ENCODE measurements around the gene MED26. TPM values are rescaled to one million over a fixed set of nuclear protein-coding genes. Genes with fewer than 3 reads are reported as not detected.

The MED26 gene
- total RNA-seq, 1 experiment from 2014 or later = 4.2 TPM

GRCh38 chr19:16542045-16542909, 85.7 kb downstream of the MED26 start, which contains the start of gene CHERP:
TSS of gene CHERP (minus strand) at chr19:16542437. CDS start at chr19:16542378, 59 bp downstream.
- peak; percentile 92 for DNase-seq (ENCODE audit: low spot score)

- DNase-seq (ENCODE audit: low spot score) = no peak
These were observed 86.4 kb downstream of the MED26 start for GRCh38 chr19:16541526-16542044.

GRCh38 chr19:16540948-16541347, 87.1 kb downstream of the MED26 start:
- no peak for DNase-seq (ENCODE audit: low spot score)

GRCh38 chr19:16537111-16537510, 90.9 kb downstream of the MED26 start:
- DNase-seq (ENCODE audit: low spot score) = no peak

- DNase-seq (ENCODE audit: low spot score) = no peak
These were observed 91.9 kb downstream of the MED26 start for GRCh38 chr19:16536130-16536529.

GRCh38 chr19:16535381-16535780, 92.6 kb downstream of the MED26 start:
- DNase-seq (ENCODE audit: low spot score) = no peak

GRCh38 chr19:16532440-16533234, 95.4 kb downstream of the MED26 start:
- DNase-seq (ENCODE audit: low spot score) = no peak

- no peak for DNase-seq (ENCODE audit: low spot score)
These were observed 96.7 kb downstream of the MED26 start for GRCh38 chr19:16531380-16531669.

GRCh38 chr19:16530540-16531379, 97.2 kb downstream of the MED26 start:
- DNase-seq (ENCODE audit: low spot score) = no peak

- no peak for DNase-seq (ENCODE audit: low spot score)
These were observed 98.4 kb downstream of the MED26 start for GRCh38 chr19:16529466-16530144.

- no peak for DNase-seq (ENCODE audit: low spot score)
These were observed 100.0 kb downstream of the MED26 start for GRCh38 chr19:16527971-16528521.

GRCh38 chr19:16527334-16527935, 100.6 kb downstream of the MED26 start:
- no peak for DNase-seq (ENCODE audit: low spot score)

- no peak for DNase-seq (ENCODE audit: low spot score)
These were observed 102.1 kb downstream of the MED26 start for GRCh38 chr19:16525751-16526481.

GRCh38 chr19:16524991-16525734, 102.8 kb downstream of the MED26 start:
- DNase-seq (ENCODE audit: low spot score) = no peak

Other genes with a start within 250 kb of the MED26 start
- gene EPS15L1, start 156.2 kb downstream of the MED26 start, total RNA-seq (2014; rRNA removed; shearing (Covaris generic)) = 6.7 and 8.5 TPM in 2 replicates
- 0.08 and 0.47 TPM in 2 replicates for gene CALR3, start 132.0 kb downstream of the MED26 start, total RNA-seq (2014; rRNA removed; shearing (Covaris generic))
- gene C19orf44, start 131.8 kb downstream of the MED26 start, total RNA-seq (2014; rRNA removed; shearing (Covaris generic)) = 6.7 and 7.7 TPM in 2 replicates
- gene CHERP, start 85.8 kb downstream of the MED26 start, total RNA-seq (2014; rRNA removed; shearing (Covaris generic)) = 2.2 and 4.1 TPM in 2 replicates
- gene SLC35E1, start 55.8 kb downstream of the MED26 start, total RNA-seq (2014; rRNA removed; shearing (Covaris generic)) = 19.6 and 29.6 TPM in 2 replicates
- 290 and 299 TPM in 2 replicates for gene SMIM7, start 31.9 kb upstream of the MED26 start, total RNA-seq (2014; rRNA removed; shearing (Covaris generic))
- 6.8 and 11.2 TPM in 2 replicates for gene TMEM38A, start 32.9 kb upstream of the MED26 start, total RNA-seq (2014; rRNA removed; shearing (Covaris generic))
- gene NWD1, start 91.6 kb upstream of the MED26 start, total RNA-seq (2014; rRNA removed; shearing (Covaris generic)) = 0.58 and 0.80 TPM in 2 replicates
- gene SIN3B, start 201.2 kb upstream of the MED26 start, total RNA-seq (2014; rRNA removed; shearing (Covaris generic)) = 18.6 and 19.6 TPM in 2 replicates